Keratinocyte (primary cell): ENCODE measurements around the gene CEP120. TPM values are rescaled to one million over a fixed set of nuclear protein-coding genes. Genes with fewer than 3 reads are reported as not detected.

Experiments used
- DNase-seq: peaks from one replicate; pipeline ENCODE4 v3.0.0-alpha.2; 2011; ENCODE audit warnings: low read depth, missing footprints, low spot score
- FAIRE-seq: peaks from 2 replicates; lab custom pipeline; 2011; peaks lifted over from hg19 to GRCh38; lab: Jason Lieb, UNC
- H2AFZ ChIP-seq: 2 replicates; pipeline ENCODE4 v1.6.0; 2012; ENCODE audit warnings: low read length, control low read depth, inconsistent platforms; ENCODE audit not compliant: control insufficient read depth
- H3K27ac ChIP-seq: 2 replicates; pipeline ENCODE4 v1.5.1; 2011; ENCODE audit warnings: low read length; ENCODE audit not compliant: control insufficient read depth, insufficient read depth
- H3K27me3 ChIP-seq: 3 replicates; pipeline ENCODE4 v1.6.0; 2011; ENCODE audit warnings: low read length; ENCODE audit not compliant: control insufficient read depth, insufficient read depth; ENCODE audit errors: extremely low read depth
- H3K36me3 ChIP-seq, 2 experiments: 2 replicates in 1 of 2; 3 replicates in 1 of 2; pipeline ENCODE4 v1.5.1; 2011; ENCODE audit warnings: low read length in 2 of 2, mild to moderate bottlenecking in 1 of 2; ENCODE audit not compliant: control insufficient read depth in 2 of 2, insufficient read depth in 2 of 2; ENCODE audit errors: extremely low read depth in 1 of 2
- H3K4me1 ChIP-seq: 3 replicates; pipeline ENCODE4 v1.5.1; 2011; ENCODE audit warnings: low read length; ENCODE audit not compliant: control insufficient read depth, insufficient read depth; ENCODE audit errors: extremely low read depth
- H3K4me2 ChIP-seq: 3 replicates; pipeline ENCODE4 v1.6.0; 2011; ENCODE audit warnings: low read depth, low read length; ENCODE audit not compliant: control insufficient read depth, insufficient read depth; ENCODE audit errors: extremely low read depth
- H3K4me3 ChIP-seq, 3 experiments: fragments of 200-600 bp in 1 of 3; sonication (generic) in 1 of 3; 2 replicates in 2 of 3; 3 replicates in 1 of 3; pipeline ENCODE4 v1.5.1; 2011 to 2016; ENCODE audit warnings: low read length in 3 of 3, mild to moderate bottlenecking in 3 of 3, control low read depth in 2 of 3, inconsistent platforms in 1 of 3, low read depth in 1 of 3, mixed read lengths in 1 of 3, mixed run types in 1 of 3, moderate library complexity in 1 of 3; ENCODE audit not compliant: control insufficient read depth in 2 of 3, insufficient read depth in 2 of 3; ENCODE audit errors: extremely low read depth in 1 of 3
- H3K79me2 ChIP-seq: 2 replicates; pipeline ENCODE4 v1.6.0; 2012; ENCODE audit warnings: low read length; ENCODE audit not compliant: control insufficient read depth, insufficient read depth
- H3K9ac ChIP-seq: 3 replicates; pipeline ENCODE4 v1.6.0; 2011; ENCODE audit warnings: low read length; ENCODE audit not compliant: control insufficient read depth, insufficient read depth; ENCODE audit errors: extremely low read depth
- H3K9me1 ChIP-seq: 3 replicates; pipeline ENCODE4 v1.6.0; 2011; ENCODE audit warnings: low read length; ENCODE audit not compliant: control insufficient read depth, insufficient read depth; ENCODE audit errors: extremely low read depth
- H3K9me3 ChIP-seq: 2 replicates; pipeline ENCODE4 v1.5.1; 2012; ENCODE audit warnings: low read depth, low read length; ENCODE audit not compliant: control insufficient read depth
- H4K20me1 ChIP-seq: 3 replicates; pipeline ENCODE4 v1.6.0; 2011; ENCODE audit warnings: low read length; ENCODE audit not compliant: control insufficient read depth, insufficient read depth; ENCODE audit errors: extremely low read depth
- EZH2 ChIP-seq: IDR thresholded peaks from one replicate; pipeline ENCODE4 v1.6.1; 2012; ENCODE audit warnings: inconsistent platforms, mild to moderate bottlenecking, low read length, moderate library complexity
- dilution Hi-C: fragments of 300-500 bp; cut with MboI; formaldehyde crosslinking; loops from one replicate; pipeline ENCODE4 v1.7.0; 2020; ENCODE audit warnings: low sequenced_read_pairs; ENCODE audit not compliant: extremely low pct_ligation_motif_present
- polyA plus RNA-seq, 5 experiments: library from polyadenylated mRNA; depleted of rRNA in 3 of 5; stranded (reverse) in 3 of 5; stranded (forward) in 1 of 5; unstranded in 1 of 5; fragments of >200 nt; gene quantifications; 1 replicate in 1 of 5; 2 replicates in 3 of 5; 3 replicates in 1 of 5; pipeline versions ENCODE4 v1.2.1 to v1.2.3, GENCODE V29; 2011 to 2012; ENCODE audit warnings: missing spikeins in 2 of 5, low read depth in 1 of 5, low replicate concordance in 1 of 5
- TF ChIP-seq, protein P1 (sequence below), 3 experiments: IDR thresholded peaks in 1 of 3; conservative IDR thresholded peaks in 1 of 3; optimal IDR thresholded peaks in 1 of 3; 2 replicates in 2 of 3; 3 replicates in 1 of 3; pipeline versions ENCODE3 to v1.5.1; 2011; ENCODE audit warnings: low read length in 3 of 3, mild to moderate bottlenecking in 3 of 3, moderate library complexity in 2 of 3, control low read depth in 1 of 3, inconsistent platforms in 1 of 3; ENCODE audit not compliant: insufficient read depth in 2 of 3; ENCODE audit errors: extremely low read depth in 1 of 3

Gene CEP120
- polyA plus RNA-seq, 1 donor (not counting 4 experiments of a cell fraction or from before 2014, with no cell fraction given) = 11.7 TPM

- H3K9me3 ChIP-seq = no peaks in the 10 kb centered on the region
- H3K9ac ChIP-seq = no peak overlapping the region
- H3K9me1 ChIP-seq = no peaks in the 10 kb centered on the region
- H3K27ac ChIP-seq = no peak overlapping the region
- no peaks in the 10 kb centered on the region for H3K27me3 ChIP-seq
- H2AFZ ChIP-seq = no peak overlapping the region
- peak; percentile 5 for FAIRE-seq
- TF ChIP-seq EZH2 = no peak
- TF ChIP-seq, protein P1, sequence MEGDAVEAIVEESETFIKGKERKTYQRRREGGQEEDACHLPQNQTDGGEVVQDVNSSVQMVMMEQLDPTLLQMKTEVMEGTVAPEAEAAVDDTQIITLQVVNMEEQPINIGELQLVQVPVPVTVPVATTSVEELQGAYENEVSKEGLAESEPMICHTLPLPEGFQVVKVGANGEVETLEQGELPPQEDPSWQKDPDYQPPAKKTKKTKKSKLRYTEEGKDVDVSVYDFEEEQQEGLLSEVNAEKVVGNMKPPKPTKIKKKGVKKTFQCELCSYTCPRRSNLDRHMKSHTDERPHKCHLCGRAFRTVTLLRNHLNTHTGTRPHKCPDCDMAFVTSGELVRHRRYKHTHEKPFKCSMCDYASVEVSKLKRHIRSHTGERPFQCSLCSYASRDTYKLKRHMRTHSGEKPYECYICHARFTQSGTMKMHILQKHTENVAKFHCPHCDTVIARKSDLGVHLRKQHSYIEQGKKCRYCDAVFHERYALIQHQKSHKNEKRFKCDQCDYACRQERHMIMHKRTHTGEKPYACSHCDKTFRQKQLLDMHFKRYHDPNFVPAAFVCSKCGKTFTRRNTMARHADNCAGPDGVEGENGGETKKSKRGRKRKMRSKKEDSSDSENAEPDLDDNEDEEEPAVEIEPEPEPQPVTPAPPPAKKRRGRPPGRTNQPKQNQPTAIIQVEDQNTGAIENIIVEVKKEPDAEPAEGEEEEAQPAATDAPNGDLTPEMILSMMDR (optimal IDR thresholded peaks at IDR 0.05 in 1 of 3, IDR thresholded peaks at IDR 0.05 in 1 of 3, conservative IDR thresholded peaks at IDR 0.05 in 1 of 3; ENCODE audit: extremely low read depth in 1 of 3, insufficient read depth in 2 of 3, low read length in 3 of 3) = no peak
- dilution Hi-C loops = no loop called here
- H3K4me1 ChIP-seq = no peaks in the 10 kb centered on the region
- no peak overlapping the region for H3K4me2 ChIP-seq
- H3K79me2 ChIP-seq = no peaks in the 10 kb centered on the region
- no peaks in the 10 kb centered on the region for H4K20me1 ChIP-seq
- no peak overlapping the region for H3K4me3 ChIP-seq
- H3K36me3 ChIP-seq = no peaks in the 10 kb centered on the region
- no peak for DNase-seq
These were observed 16.5 kb upstream of the CEP120 start for GRCh38 chr5:123439709-123440108.

DNA sequence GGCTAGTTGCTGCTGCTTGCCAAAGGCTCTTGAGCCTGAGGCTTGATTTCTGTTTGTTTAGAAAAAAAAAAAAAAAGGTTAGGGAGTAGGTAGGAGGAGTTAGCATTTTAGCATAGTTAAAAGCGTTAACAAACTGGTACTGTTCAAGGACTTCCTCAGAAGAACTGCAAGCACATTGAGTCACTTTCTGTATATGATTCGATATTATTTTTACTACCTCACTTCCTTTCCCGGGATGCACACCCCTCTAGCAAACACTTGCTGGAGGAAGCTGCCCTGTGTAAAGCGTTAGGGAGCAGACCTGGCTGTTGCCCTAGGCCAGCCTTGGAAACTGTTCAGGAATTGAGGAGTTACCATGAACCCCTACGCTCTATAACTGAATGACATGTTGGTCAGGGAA lies 15.7 kb upstream of the CEP120 start:
- no peak for DNase-seq
- no peak overlapping the region for H3K4me3 ChIP-seq
- no peaks in the 10 kb centered on the region for H3K9me1 ChIP-seq
- TF ChIP-seq, protein P1 (optimal IDR thresholded peaks at IDR 0.05 in 1 of 3, IDR thresholded peaks at IDR 0.05 in 1 of 3, conservative IDR thresholded peaks at IDR 0.05 in 1 of 3; ENCODE audit: extremely low read depth in 1 of 3, insufficient read depth in 2 of 3, low read length in 3 of 3) = no peak
- no peak for TF ChIP-seq EZH2
- H3K4me2 ChIP-seq = no peak overlapping the region
- H4K20me1 ChIP-seq = no peaks in the 10 kb centered on the region
- H3K9me3 ChIP-seq = no peaks in the 10 kb centered on the region
- H3K79me2 ChIP-seq = no peaks in the 10 kb centered on the region
- no peak overlapping the region for H3K27ac ChIP-seq
- H3K4me1 ChIP-seq = no peaks in the 10 kb centered on the region
- no peaks in the 10 kb centered on the region for H3K27me3 ChIP-seq
- no peak overlapping the region for H3K9ac ChIP-seq
- H3K36me3 ChIP-seq = no peaks in the 10 kb centered on the region
- peak overlapping the region; percentile 23 for H2AFZ ChIP-seq
- FAIRE-seq = no peak
- dilution Hi-C loops = no loop called here
